Cardiac muscle cell (in vitro differentiated cells and primary cell): Measurements from ENCODE around the gene RASGRP1. TPM values are rescaled to one million over a fixed set of nuclear protein-coding genes. Genes with fewer than 3 reads are reported as not detected.

Experiments used
- DNase-seq, 2 donors: peaks; one replicate each; pipeline versions ENCODE4 v3.0.0 to v3.0.0-alpha.2; 2010 to 2017; ENCODE audit warnings: low read depth in 1 of 2, low spot score in 1 of 2
- H3K27ac ChIP-seq: fragments of 200-600 bp; sonication (generic); 2 replicates; pipeline ENCODE4 v1.5.1; 2016
- H3K27me3 ChIP-seq: fragments of 200-600 bp; sonication (generic); 2 replicates; pipeline ENCODE4 v1.6.0; 2016; ENCODE audit warnings: control low read depth
- H3K36me3 ChIP-seq: fragments of 200-600 bp; sonication (generic); 2 replicates; pipeline ENCODE4 v1.5.1; 2016; ENCODE audit warnings: control low read depth
- H3K4me1 ChIP-seq: fragments of 200-600 bp; sonication (generic); 2 replicates; pipeline ENCODE4 v1.8.1; 2017; ENCODE audit warnings: low read depth, mild to moderate bottlenecking, mixed run types
- H3K4me3 ChIP-seq: fragments of 200-600 bp; sonication (generic); 2 replicates; pipeline ENCODE4 v1.5.1; 2016; ENCODE audit warnings: mild to moderate bottlenecking
- H3K9me3 ChIP-seq: fragments of 200-600 bp; sonication (generic); 2 replicates; pipeline ENCODE4 v1.5.1; 2017; ENCODE audit warnings: low read depth, mild to moderate bottlenecking, control low read depth
- CTCF ChIP-seq: IDR thresholded peaks from 2 replicates; pipeline ENCODE4 v1.5.1; 2012; ENCODE audit warnings: low read depth, mild to moderate bottlenecking, low read length
- polyA plus RNA-seq: library from polyadenylated mRNA; unstranded; fragments of >200 nt; fragmentation: Nextera tagmentation; extraction: Ambion mirVana; gene quantifications from 2 replicates; pipeline ENCODE4 v1.2.1, GENCODE V29; 2016
- total RNA-seq: library from RNA; depleted of rRNA; stranded (reverse); fragments of >200 nt; gene quantifications from 2 replicates; pipeline ENCODE4 v1.2.3, GENCODE V29; 2016

The RASGRP1 gene
- total and polyA plus RNA-seq, 2 experiments from 2014 or later = 1.1 to 4.5 TPM

- Histone ChIP-seq H3K4me3 (no peak overlapping the region), H3K4me1 (no peaks in the 10 kb centered on the region), H3K27ac (no peak overlapping the region), H3K9me3 (no peaks in the 10 kb centered on the region), H3K27me3 (no peaks in the 10 kb centered on the region), H3K36me3 (no peaks in the 10 kb centered on the region)
- peak in 1 of 2 donors; percentile 28 for DNase-seq
- TF ChIP-seq CTCF = no peak
Measured at GRCh38 chr15:38545179-38545578, 19.4 kb downstream of the RASGRP1 start.

- no peak for DNase-seq
- Histone ChIP-seq H3K27me3 (no peaks in the 10 kb centered on the region), H3K9me3 (no peaks in the 10 kb centered on the region), H3K4me1 (no peaks in the 10 kb centered on the region), H3K27ac (no peak overlapping the region), H3K4me3 (no peak overlapping the region), H3K36me3 (no peaks in the 10 kb centered on the region)
- TF ChIP-seq CTCF = no peak
Measured at GRCh38 chr15:38541026-38541425, 23.6 kb downstream of the RASGRP1 start.

GRCh38 chr15:38540510-38540909 lies 24.1 kb downstream of the RASGRP1 start:
- H3K4me1 ChIP-seq = no peaks in the 10 kb centered on the region
- H3K36me3 ChIP-seq = no peaks in the 10 kb centered on the region
- no peaks in the 10 kb centered on the region for H3K9me3 ChIP-seq
- TF ChIP-seq CTCF = no peak
- no peaks in the 10 kb centered on the region for H3K27me3 ChIP-seq
- DNase-seq = no peak
- no peak overlapping the region for H3K4me3 ChIP-seq
- no peak overlapping the region for H3K27ac ChIP-seq

- H3K9me3 ChIP-seq = no peaks in the 10 kb centered on the region
- H3K36me3 ChIP-seq = no peaks in the 10 kb centered on the region
- no peak for TF ChIP-seq CTCF
- H3K27me3 ChIP-seq = no peaks in the 10 kb centered on the region
- no peaks in the 10 kb centered on the region for H3K4me1 ChIP-seq
- DNase-seq = no peak
- no peak overlapping the region for H3K4me3 ChIP-seq
- no peak overlapping the region for H3K27ac ChIP-seq
Measured at GRCh38 chr15:38539008-38539343, 25.6 kb downstream of the RASGRP1 start.

- DNase-seq = no peak
- Histone ChIP-seq H3K36me3 (no peaks in the 10 kb centered on the region), H3K27me3 (no peaks in the 10 kb centered on the region), H3K4me1 (no peaks in the 10 kb centered on the region), H3K9me3 (no peaks in the 10 kb centered on the region), H3K4me3 (no peak overlapping the region), H3K27ac (no peak overlapping the region)
- no peak for TF ChIP-seq CTCF
Measured at GRCh38 chr15:38538328-38539007, 26.1 kb downstream of the RASGRP1 start.
